ENCODE measurements around the gene PCBP3. TPM values are rescaled to one million over a fixed set of nuclear protein-coding genes. Genes with fewer than 3 reads are reported as not detected.

PCBP3 gene
- total RNA-seq, 1 donor from 2014 or later = 7.6 TPM

DNA sequence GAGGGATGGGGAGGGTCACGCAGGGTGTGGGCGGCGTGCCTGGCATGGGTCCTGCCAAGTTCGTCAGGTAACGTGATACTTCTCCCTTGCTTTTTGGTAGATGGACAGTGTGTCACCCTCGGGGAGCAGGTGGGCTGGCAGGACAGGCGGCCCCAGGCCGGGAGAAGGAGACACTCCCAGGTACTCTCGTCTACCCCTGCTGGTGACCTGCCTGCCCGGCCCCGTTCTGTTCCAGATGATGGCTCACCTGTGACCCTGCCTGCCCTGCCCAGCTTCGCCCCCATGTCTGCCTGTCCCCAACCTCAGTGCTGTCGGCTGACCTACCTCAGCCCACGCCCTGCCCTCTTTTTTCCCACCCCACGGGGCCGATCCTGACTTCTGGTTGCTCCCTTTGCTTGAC, 144.7 kb downstream of the PCBP3 start:
- no peak overlapping the region for H3K4me3 Mint-ChIP-seq (ENCODE audit: unreplicated experiment)
- TF ChIP-seq, protein P1, sequence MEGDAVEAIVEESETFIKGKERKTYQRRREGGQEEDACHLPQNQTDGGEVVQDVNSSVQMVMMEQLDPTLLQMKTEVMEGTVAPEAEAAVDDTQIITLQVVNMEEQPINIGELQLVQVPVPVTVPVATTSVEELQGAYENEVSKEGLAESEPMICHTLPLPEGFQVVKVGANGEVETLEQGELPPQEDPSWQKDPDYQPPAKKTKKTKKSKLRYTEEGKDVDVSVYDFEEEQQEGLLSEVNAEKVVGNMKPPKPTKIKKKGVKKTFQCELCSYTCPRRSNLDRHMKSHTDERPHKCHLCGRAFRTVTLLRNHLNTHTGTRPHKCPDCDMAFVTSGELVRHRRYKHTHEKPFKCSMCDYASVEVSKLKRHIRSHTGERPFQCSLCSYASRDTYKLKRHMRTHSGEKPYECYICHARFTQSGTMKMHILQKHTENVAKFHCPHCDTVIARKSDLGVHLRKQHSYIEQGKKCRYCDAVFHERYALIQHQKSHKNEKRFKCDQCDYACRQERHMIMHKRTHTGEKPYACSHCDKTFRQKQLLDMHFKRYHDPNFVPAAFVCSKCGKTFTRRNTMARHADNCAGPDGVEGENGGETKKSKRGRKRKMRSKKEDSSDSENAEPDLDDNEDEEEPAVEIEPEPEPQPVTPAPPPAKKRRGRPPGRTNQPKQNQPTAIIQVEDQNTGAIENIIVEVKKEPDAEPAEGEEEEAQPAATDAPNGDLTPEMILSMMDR (IDR thresholded peaks at IDR 0.05) = no peak
- H3K27me3 Mint-ChIP-seq (ENCODE audit: unreplicated experiment) = peaks cover 16% of the 10 kb centered on the region
- H3K27ac Mint-ChIP-seq (ENCODE audit: unreplicated experiment) = no peak overlapping the region
- H3K36me3 Mint-ChIP-seq (ENCODE audit: unreplicated experiment) = no peaks in the 10 kb centered on the region
- H3K4me1 Mint-ChIP-seq (ENCODE audit: unreplicated experiment) = no peaks in the 10 kb centered on the region
- DNase-seq (ENCODE audit: extremely low spot score, unreplicated experiment) = no peak
- no peaks in the 10 kb centered on the region for H3K9me3 Mint-ChIP-seq (ENCODE audit: unreplicated experiment)

- H3K36me3 Mint-ChIP-seq (ENCODE audit: unreplicated experiment) = no peaks in the 10 kb centered on the region
- peaks cover 21% of the 10 kb centered on the region for H3K27me3 Mint-ChIP-seq (ENCODE audit: unreplicated experiment)
- TF ChIP-seq, protein P1 (IDR thresholded peaks at IDR 0.05) = no peak
- H3K9me3 Mint-ChIP-seq (ENCODE audit: unreplicated experiment) = no peaks in the 10 kb centered on the region
- H3K4me1 Mint-ChIP-seq (ENCODE audit: unreplicated experiment) = no peaks in the 10 kb centered on the region
- no peak for DNase-seq (ENCODE audit: extremely low spot score, unreplicated experiment)
- no peak overlapping the region for H3K4me3 Mint-ChIP-seq (ENCODE audit: unreplicated experiment)
- no peak overlapping the region for H3K27ac Mint-ChIP-seq (ENCODE audit: unreplicated experiment)
Measured at GRCh38 chr21:45788637-45789506, 145.3 kb downstream of the PCBP3 start.

GRCh38 chr21:45790427-45790826, 146.9 kb downstream of the PCBP3 start:
- Mint-ChIP-seq H3K27ac (ENCODE audit: unreplicated experiment) (no peak overlapping the region), H3K4me1 (ENCODE audit: unreplicated experiment) (no peaks in the 10 kb centered on the region), H3K27me3 (ENCODE audit: unreplicated experiment) (peaks cover 30% of the 10 kb centered on the region), H3K36me3 (ENCODE audit: unreplicated experiment) (no peaks in the 10 kb centered on the region), H3K4me3 (ENCODE audit: unreplicated experiment) (no peak overlapping the region), H3K9me3 (ENCODE audit: unreplicated experiment) (no peaks in the 10 kb centered on the region)
- TF ChIP-seq, protein P1 (IDR thresholded peaks at IDR 0.05) = no peak
- no peak for DNase-seq (ENCODE audit: extremely low spot score, unreplicated experiment)

- Mint-ChIP-seq H3K27me3 (ENCODE audit: unreplicated experiment) (peaks cover 36% of the 10 kb centered on the region), H3K9me3 (ENCODE audit: unreplicated experiment) (no peaks in the 10 kb centered on the region), H3K27ac (ENCODE audit: unreplicated experiment) (no peak overlapping the region), H3K4me1 (ENCODE audit: unreplicated experiment) (no peaks in the 10 kb centered on the region), H3K4me3 (ENCODE audit: unreplicated experiment) (no peak overlapping the region), H3K36me3 (ENCODE audit: unreplicated experiment) (no peaks in the 10 kb centered on the region)
- no peak for DNase-seq (ENCODE audit: extremely low spot score, unreplicated experiment)
- TF ChIP-seq, protein P1 (IDR thresholded peaks at IDR 0.05) = no peak
Measured at GRCh38 chr21:45791562-45792418, 148.3 kb downstream of the PCBP3 start.
